ENCODE data around the gene PIEZO2. TPM values are rescaled to one million over a fixed set of nuclear protein-coding genes. Genes with fewer than 3 reads are reported as not detected.
A peak's percentile ranks its signal among the peaks of the same experiment; 100 is the strongest.

PIEZO2 gene
- total and polyA plus RNA-seq, 8 donors: 0.38 to 11.1 (median 3.0) TPM

DNA sequence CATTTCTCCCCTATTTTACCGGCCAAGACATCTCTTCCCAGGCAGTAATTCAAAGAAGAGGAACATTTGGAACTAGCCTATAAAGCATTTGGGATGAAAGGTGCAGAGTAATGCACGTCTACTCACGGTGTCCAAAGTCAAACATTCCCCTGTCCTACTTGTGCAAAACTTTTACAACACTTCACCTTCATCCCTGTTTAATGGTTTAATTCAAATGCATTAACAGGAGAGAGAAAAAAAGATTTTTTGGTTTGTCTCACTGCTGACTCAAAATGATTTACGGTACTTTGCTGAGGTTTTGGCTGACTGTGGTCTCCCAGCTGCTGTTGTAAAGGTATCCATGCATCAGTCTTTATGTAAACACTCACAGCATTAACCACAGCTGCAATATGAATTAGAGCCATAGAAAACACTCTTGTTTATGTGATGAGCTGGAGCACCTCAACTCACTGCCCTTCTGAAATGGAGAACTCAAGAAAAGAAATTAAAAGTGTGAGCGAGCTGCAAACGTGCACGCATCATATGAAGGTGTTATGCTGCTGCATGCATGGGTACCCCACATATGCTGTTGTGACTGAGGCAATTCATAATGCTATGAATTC, 220.5 kb downstream of the PIEZO2 start:
- no peaks in the 10 kb centered on the region for H3K36me3 ChIP-seq
- intact Hi-C loops (cut with DNase I): no loop called here

DNA sequence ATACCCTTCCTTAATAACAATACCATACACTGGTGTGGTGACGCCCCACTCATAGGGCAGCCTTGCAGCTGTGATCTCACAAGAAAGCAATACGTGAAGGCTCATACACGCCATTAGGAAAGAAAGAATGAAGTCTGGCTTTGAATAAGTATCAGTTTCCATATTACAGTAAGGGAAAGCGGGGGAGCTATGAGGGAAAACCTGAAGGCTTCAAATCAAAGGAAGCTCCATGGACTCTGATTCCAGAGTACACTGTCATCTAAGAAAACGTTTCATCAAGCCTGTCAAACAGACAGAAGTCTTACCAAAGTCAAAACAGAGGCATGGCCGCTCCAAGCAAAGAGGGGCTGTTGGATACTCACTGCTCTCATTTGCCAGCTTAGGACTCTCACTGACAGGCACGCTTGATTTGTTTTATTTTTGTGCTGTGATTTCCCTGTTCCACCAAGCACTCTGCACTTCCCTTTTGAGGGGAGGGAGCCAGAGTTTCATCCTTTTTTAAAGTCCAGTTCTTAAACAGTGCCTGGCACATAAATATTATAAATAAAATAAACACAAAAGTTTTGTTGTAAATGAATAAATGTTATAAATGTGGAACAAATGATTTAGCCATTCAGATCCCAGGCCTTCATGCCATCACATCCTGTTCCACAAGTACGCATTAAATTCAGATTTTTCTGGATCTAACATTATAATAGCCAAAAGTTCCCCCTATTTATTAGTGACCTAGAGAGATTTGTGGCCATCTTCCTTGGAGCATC, 221.2 kb downstream of the PIEZO2 start:
- H3K36me3 ChIP-seq: no peaks in the 10 kb centered on the region
- no peak for FAIRE-seq
- intact Hi-C loops (cut with DNase I): no loop called here
- H3K27ac ChIP-seq: peak overlapping the region in 1 of 4 donors; percentile 38
- no peak for ATAC-seq
- no peaks in the 10 kb centered on the region for H3K27me3 ChIP-seq
- TF ChIP-seq, protein P1, sequence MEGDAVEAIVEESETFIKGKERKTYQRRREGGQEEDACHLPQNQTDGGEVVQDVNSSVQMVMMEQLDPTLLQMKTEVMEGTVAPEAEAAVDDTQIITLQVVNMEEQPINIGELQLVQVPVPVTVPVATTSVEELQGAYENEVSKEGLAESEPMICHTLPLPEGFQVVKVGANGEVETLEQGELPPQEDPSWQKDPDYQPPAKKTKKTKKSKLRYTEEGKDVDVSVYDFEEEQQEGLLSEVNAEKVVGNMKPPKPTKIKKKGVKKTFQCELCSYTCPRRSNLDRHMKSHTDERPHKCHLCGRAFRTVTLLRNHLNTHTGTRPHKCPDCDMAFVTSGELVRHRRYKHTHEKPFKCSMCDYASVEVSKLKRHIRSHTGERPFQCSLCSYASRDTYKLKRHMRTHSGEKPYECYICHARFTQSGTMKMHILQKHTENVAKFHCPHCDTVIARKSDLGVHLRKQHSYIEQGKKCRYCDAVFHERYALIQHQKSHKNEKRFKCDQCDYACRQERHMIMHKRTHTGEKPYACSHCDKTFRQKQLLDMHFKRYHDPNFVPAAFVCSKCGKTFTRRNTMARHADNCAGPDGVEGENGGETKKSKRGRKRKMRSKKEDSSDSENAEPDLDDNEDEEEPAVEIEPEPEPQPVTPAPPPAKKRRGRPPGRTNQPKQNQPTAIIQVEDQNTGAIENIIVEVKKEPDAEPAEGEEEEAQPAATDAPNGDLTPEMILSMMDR (IDR thresholded peaks at IDR 0.05): no peak
- DNase-seq: no peak
- peaks cover 0 to 4% (median 0%) of the 10 kb centered on the region in 3 donors for H3K4me1 ChIP-seq
- 64 to 66% methylated on average over 8 of the region's 8 CpGs for WGBS, 2 donors
- H3K9me3 ChIP-seq: no peaks in the 10 kb centered on the region
- H3K4me3 ChIP-seq: no peak overlapping the region

More for the DNA sequence above, 220.5 kb downstream of the PIEZO2 start:
- TF ChIP-seq, protein P1 (IDR thresholded peaks at IDR 0.05): no peak
- Histone ChIP-seq H3K4me1 (peaks cover 0 to 4% (median 0%) of the 10 kb centered on the region in 3 donors), H3K4me3 (no peak overlapping the region), H3K9me3 (no peaks in the 10 kb centered on the region), H3K27ac (no peak overlapping the region), H3K27me3 (no peaks in the 10 kb centered on the region)
- FAIRE-seq (no peak), DNase-seq (no peak), ATAC-seq (no peak)
- 67 to 71% methylated on average over 7 of the region's 7 CpGs for WGBS, 2 donors

DNA sequence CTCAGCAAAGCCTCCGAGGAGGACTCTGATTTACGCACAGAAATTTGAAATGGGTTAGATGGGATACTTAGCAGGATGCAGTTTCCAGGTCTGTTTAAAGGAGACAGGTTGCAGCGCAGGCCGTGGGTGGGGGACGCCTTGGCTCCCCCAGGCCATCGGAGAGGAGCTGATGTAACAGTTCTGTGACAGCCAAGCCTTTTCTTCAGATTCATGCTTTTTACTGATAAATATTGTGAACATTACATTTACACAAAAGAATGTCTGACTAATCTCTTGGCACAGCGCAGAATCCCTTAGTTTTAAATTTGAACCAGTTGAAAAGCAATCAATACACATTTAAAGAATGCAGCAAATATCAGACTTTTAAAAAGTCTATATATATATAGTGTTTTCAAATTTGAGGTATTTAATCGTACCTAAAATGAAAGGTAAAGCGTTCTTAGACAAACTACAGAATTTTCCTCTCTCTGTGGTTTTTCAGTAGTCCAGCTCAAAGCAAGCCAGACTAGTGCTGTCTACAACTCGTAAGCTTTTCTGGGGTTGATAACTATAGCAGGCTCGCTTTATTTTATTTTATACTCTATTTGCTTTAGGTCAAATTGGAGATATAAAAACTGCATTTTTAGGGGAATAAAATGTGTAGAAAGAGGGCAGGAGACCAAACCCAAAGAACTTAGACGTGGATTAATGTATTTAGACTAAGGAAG, 221.9 kb downstream of the PIEZO2 start:
- Histone ChIP-seq H3K4me1 (peaks cover 0 to 4% (median 0%) of the 10 kb centered on the region in 3 donors), H3K9me3 (no peaks in the 10 kb centered on the region), H3K4me3 (no peak overlapping the region), H3K36me3 (no peaks in the 10 kb centered on the region), H3K27me3 (no peaks in the 10 kb centered on the region), H3K27ac (peak overlapping the region in 1 of 4 donors; percentile 38)
- 50 to 58% methylated on average over 12 of the region's 12 CpGs for WGBS, 2 donors
- ATAC-seq (peak in 3 of 4 donors; percentile 34 to 70 (median 67)), FAIRE-seq (no peak), DNase-seq (no peak)
- TF ChIP-seq, protein P1 (IDR thresholded peaks at IDR 0.05): no peak
- intact Hi-C loops (cut with DNase I): no loop called here

DNA sequence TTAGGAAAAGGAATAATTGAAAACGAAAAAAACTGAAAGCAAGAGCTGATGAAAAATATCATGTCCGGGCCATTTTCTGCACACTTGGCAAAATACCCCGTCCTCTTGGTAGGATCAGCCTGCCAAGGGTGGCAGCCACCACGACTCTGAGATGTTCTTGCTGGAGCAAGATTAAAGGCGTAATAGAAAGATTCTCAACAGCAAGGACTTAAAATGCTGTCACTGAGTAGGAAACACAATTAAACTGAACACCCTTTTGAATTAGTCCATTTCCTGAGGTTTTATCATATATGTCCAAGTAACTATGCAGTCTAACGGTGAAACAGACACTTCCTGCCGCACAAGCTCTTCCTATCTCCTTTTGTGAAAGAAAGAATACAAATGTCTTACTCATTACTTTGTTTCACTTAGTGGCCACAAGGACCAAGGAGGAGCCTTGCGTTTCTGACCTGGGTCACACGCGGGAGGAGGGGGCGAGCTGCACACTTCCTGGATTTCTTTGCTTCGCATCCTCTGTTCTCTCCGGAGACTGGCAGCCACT, 222.7 kb downstream of the PIEZO2 start:
- no peaks in the 10 kb centered on the region for H3K36me3 ChIP-seq
- intact Hi-C loops (cut with DNase I): no loop called here
- DNase-seq (no peak), FAIRE-seq (no peak), ATAC-seq (peak in 2 of 4 donors; percentile 27 to 46)
- no peaks in the 10 kb centered on the region for H3K27me3 ChIP-seq
- peak overlapping the region in 1 of 4 donors; percentile 38 for H3K27ac ChIP-seq
- no peak overlapping the region for H3K4me3 ChIP-seq
- TF ChIP-seq, protein P1 (IDR thresholded peaks at IDR 0.05): no peak
- peaks cover 0 to 4% (median 0%) of the 10 kb centered on the region in 3 donors for H3K4me1 ChIP-seq
- WGBS, 2 donors: 59 to 67% methylated on average over 13 of the region's 13 CpGs
- no peaks in the 10 kb centered on the region for H3K9me3 ChIP-seq
